Inflammatory macrophage treated with lipopolysaccharide for 4 hours (primary cell): ENCODE measurements around the gene DNMT3A.
A peak's percentile ranks its signal among the peaks of the same experiment; 100 is the strongest.

Experiments
- DNase-seq: peaks from one replicate; pipeline ENCODE4 v3.0.0-alpha.2; 2020

The DNMT3A gene

GRCh38 chr2:25303633-25304236 lies 38.0 kb downstream of the DNMT3A start:
- no peak for DNase-seq

GRCh38 chr2:25302758-25303375 lies 38.9 kb downstream of the DNMT3A start:
- peak; percentile 72 for DNase-seq

GRCh38 chr2:25301453-25302352 lies 40.0 kb downstream of the DNMT3A start:
- peak; percentile 90 for DNase-seq

- no peak for DNase-seq
Measured at GRCh38 chr2:25300001-25300400, 41.7 kb downstream of the DNMT3A start.

GRCh38 chr2:25298776-25299431 lies 42.8 kb downstream of the DNMT3A start:
- no peak for DNase-seq

- no peak for DNase-seq
Measured at GRCh38 chr2:25297738-25298137, 44.0 kb downstream of the DNMT3A start.

GRCh38 chr2:25295621-25296020 lies 46.1 kb downstream of the DNMT3A start:
- no peak for DNase-seq

- DNase-seq: peak; percentile 64
Measured at GRCh38 chr2:25294573-25295462, 46.9 kb downstream of the DNMT3A start.

GRCh38 chr2:25293958-25294562 lies 47.7 kb downstream of the DNMT3A start:
- no peak for DNase-seq

GRCh38 chr2:25293145-25293544 lies 48.6 kb downstream of the DNMT3A start:
- no peak for DNase-seq

GRCh38 chr2:25292408-25292807 lies 49.3 kb downstream of the DNMT3A start:
- no peak for DNase-seq

GRCh38 chr2:25290811-25291495 lies 50.8 kb downstream of the DNMT3A start:
- DNase-seq: no peak

- DNase-seq: no peak
Measured at GRCh38 chr2:25286723-25287483, 54.8 kb downstream of the DNMT3A start.

- DNase-seq: peak; percentile 61
Measured at GRCh38 chr2:25286025-25286400, 55.7 kb downstream of the DNMT3A start.

- no peak for DNase-seq
Measured at GRCh38 chr2:25285265-25286024, 56.3 kb downstream of the DNMT3A start.

GRCh38 chr2:25284756-25285155 lies 57.0 kb downstream of the DNMT3A start:
- no peak for DNase-seq

GRCh38 chr2:25283921-25284320 lies 57.8 kb downstream of the DNMT3A start:
- no peak for DNase-seq

- DNase-seq: no peak
Measured at GRCh38 chr2:25281941-25282340, 59.8 kb downstream of the DNMT3A start.

- no peak for DNase-seq
Measured at GRCh38 chr2:25281522-25281921, 60.2 kb downstream of the DNMT3A start.
